ENCODE results near the gene RCAN1.

GRCh38 chr21:34651642-34652041, 36.7 kb upstream of the RCAN1 start:
- no peak for TF ChIP-seq POU2F2 (IDR thresholded peaks at IDR 0.05; ENCODE audit: low read depth, low read length)
- no peak for TF ChIP-seq POLR2A (IDR thresholded peaks at IDR 0.05; ENCODE audit: low read depth, low read length)

All from GM12891 (cell line).